HepG2 (cell line): ENCODE results near the gene SHOX. TPM values are rescaled to one million over a fixed set of nuclear protein-coding genes. Genes with fewer than 3 reads are reported as not detected.

Source experiments
- ATAC-seq: fragments of 200-7000 bp; cut with Tn5 transposase; 3 replicates; pipeline ENCODE4 v1.9.1; 2020; ENCODE audit warnings: mild to moderate bottlenecking, moderate library complexity
- BruUV-seq: library from RNA; stranded (reverse); fragments of 400-500 nt; replicated peaks from 2 replicates; lab custom pipeline; 2021; lab: Mats Ljungman, UMichigan
- CTCF ChIA-PET: fragments of 300-600 bp; formaldehyde crosslinking; extraction: SDS; loops from one replicate; lab custom pipeline; 2021; ENCODE audit warnings: low total read pairs, inconsistent platforms, low intra/inter-chr PET ratio; lab: Yijun Ruan, JAX
- POLR2A ChIA-PET: fragments of 350-600 bp; sonication (Branson Sonifier 250); formaldehyde crosslinking; loops from one replicate; lab custom pipeline; 2020; ENCODE audit warnings: antibody characterized with exemption, inconsistent platforms; lab: Yijun Ruan, JAX
- DNase-seq: peaks from one replicate; pipeline ENCODE4 v3.0.0-alpha.2; 2015; ENCODE audit warnings: low spot score
- FAIRE-seq: peaks from 3 replicates; lab custom pipeline; 2011; peaks lifted over from hg19 to GRCh38; lab: Jason Lieb, UNC
- H2AFZ ChIP-seq: one replicate; pipeline ENCODE4 v1.6.1; 2011; ENCODE audit warnings: low read length, inconsistent platforms
- H3K27ac ChIP-seq: fragments of 300-600 bp; 3 replicates; pipeline ENCODE4 v1.8.0; 2011; ENCODE audit warnings: mixed run types, mild to moderate bottlenecking, mixed read lengths, low read length, inconsistent platforms; ENCODE audit not compliant: insufficient read depth; ENCODE audit errors: extremely low read length
- H3K27me3 ChIP-seq, 2 experiments: fragments of 200-600 bp in 1 of 2; 2 replicates in 1 of 2; 3 replicates in 1 of 2; pipeline versions ENCODE4 v1.6.0 to v1.8.0; 2011; ENCODE audit warnings: low read length in 2 of 2, mild to moderate bottlenecking in 2 of 2, moderate library complexity in 2 of 2, inconsistent platforms in 1 of 2; ENCODE audit not compliant: insufficient read depth in 2 of 2, control insufficient read depth in 1 of 2
- H3K36me3 ChIP-seq, 2 experiments: fragments of 200-600 bp in 1 of 2; replicated peaks in 1 of 2; 2 replicates in 1 of 2; 3 replicates in 1 of 2; pipeline versions ENCODE4 v1.5.1 to v1.8.0; 2011; ENCODE audit warnings: low read length in 2 of 2, inconsistent platforms in 1 of 2; ENCODE audit not compliant: insufficient read depth in 2 of 2, control insufficient read depth in 1 of 2
- H3K4me1 ChIP-seq: 2 replicates; pipeline ENCODE4 v1.5.1; 2012; ENCODE audit warnings: low read length, inconsistent platforms; ENCODE audit not compliant: insufficient read depth
- H3K4me2 ChIP-seq: 2 replicates; pipeline ENCODE4 v1.6.0; 2011; ENCODE audit warnings: low read depth, low read length, inconsistent platforms
- H3K4me3 ChIP-seq, 3 experiments: fragments of 200-600 bp in 1 of 3; sonication (generic), shearing (Covaris generic) in 1 of 3; replicated peaks in 1 of 3; 2 replicates each; pipeline ENCODE4 v1.5.1; 2011 to 2016; ENCODE audit warnings: low read length in 3 of 3, inconsistent platforms in 2 of 3, low read depth in 2 of 3, mild to moderate bottlenecking in 2 of 3, control low read depth in 1 of 3, mixed read lengths in 1 of 3; ENCODE audit not compliant: insufficient read depth in 1 of 3
- H3K79me2 ChIP-seq: one replicate; pipeline ENCODE4 v1.6.1; 2011; ENCODE audit warnings: low read length, inconsistent platforms; ENCODE audit not compliant: insufficient read depth
- H3K9ac ChIP-seq: 2 replicates; pipeline ENCODE4 v1.6.0; 2011; ENCODE audit warnings: mild to moderate bottlenecking, low read depth, low read length, inconsistent platforms; ENCODE audit not compliant: insufficient read depth
- H3K9me3 ChIP-seq: 2 replicates; pipeline ENCODE4 v1.5.1; 2012; ENCODE audit warnings: mild to moderate bottlenecking, low read length
- H4K20me1 ChIP-seq: 2 replicates; pipeline ENCODE4 v1.6.0; 2011; ENCODE audit warnings: inconsistent platforms, mild to moderate bottlenecking, low read length, moderate library complexity; ENCODE audit not compliant: insufficient read depth
- ATM ChIP-seq: fragments of 450-650 bp; IDR thresholded peaks from 2 replicates; pipeline ENCODE4 v1.7.1; 2017; ENCODE audit warnings: mild to moderate bottlenecking, borderline replicate concordance
- CHD4 ChIP-seq: fragments of 200-600 bp; sonication (generic); IDR thresholded peaks from 2 replicates; pipeline ENCODE4 v1.7.0; 2017; ENCODE audit warnings: mild to moderate bottlenecking, low read length, borderline replicate concordance
- HNF4A ChIP-seq: sonication (generic); formaldehyde crosslinking; IDR thresholded peaks from 2 replicates; pipeline ENCODE4 v1.4.0; 2020; ENCODE audit warnings: missing genetic modification reagents
- NFE2L1 ChIP-seq: sonication (generic); formaldehyde crosslinking; IDR thresholded peaks from 2 replicates; pipeline ENCODE4 v1.4.0; 2020; ENCODE audit warnings: missing genetic modification reagents, mild to moderate bottlenecking, borderline replicate concordance
- NR1H2 ChIP-seq: sonication (generic); formaldehyde crosslinking; IDR thresholded peaks from 2 replicates; pipeline ENCODE4 v1.8.1; 2022; ENCODE audit warnings: low read depth, missing genetic modification reagents, borderline replicate concordance
- RCOR2 ChIP-seq: IDR thresholded peaks from 2 replicates; pipeline ENCODE4 v1.6.1; 2016; ENCODE audit warnings: missing biosample characterization, missing genetic modification reagents
- SNRNP70 ChIP-seq: fragments of 200-400 bp; formaldehyde crosslinking; IDR thresholded peaks from 2 replicates; pipeline ENCODE4 v1.6.1; 2017; ENCODE audit warnings: mild to moderate bottlenecking, low read depth, low read length, moderate library complexity
- ZNF20 ChIP-seq: sonication (generic); formaldehyde crosslinking; IDR thresholded peaks from 2 replicates; pipeline ENCODE4 v1.4.0; 2020; ENCODE audit warnings: mild to moderate bottlenecking, moderate library complexity, missing genetic modification reagents
- ZNF326 ChIP-seq: sonication (generic); formaldehyde crosslinking; IDR thresholded peaks from 2 replicates; pipeline ENCODE4 v1.4.0; 2020; ENCODE audit warnings: missing genetic modification reagents, borderline replicate concordance
- ZNF549 ChIP-seq: sonication (generic); formaldehyde crosslinking; IDR thresholded peaks from 2 replicates; pipeline ENCODE4 v1.5.0; 2020; ENCODE audit warnings: missing genetic modification reagents
- ZNF605 ChIP-seq: sonication (generic); formaldehyde crosslinking; IDR thresholded peaks from 2 replicates; pipeline ENCODE4 v1.8.0; 2022; ENCODE audit warnings: mild to moderate bottlenecking, missing genetic modification reagents
- ZNF652 ChIP-seq: IDR thresholded peaks from 2 replicates; pipeline ENCODE4 v1.6.1; 2016; ENCODE audit warnings: low read depth, borderline replicate concordance
- ZNF761 ChIP-seq: sonication (generic); formaldehyde crosslinking; conservative IDR thresholded peaks from 2 replicates; pipeline ENCODE4 v1.4.0; 2020; ENCODE audit warnings: mild to moderate bottlenecking, missing genetic modification reagents
- ZNF788 ChIP-seq: sonication (generic); formaldehyde crosslinking; IDR thresholded peaks from 2 replicates; pipeline ENCODE4 v1.5.0; 2020; ENCODE audit warnings: mild to moderate bottlenecking, missing genetic modification reagents, borderline replicate concordance
- WGBS: methylation state at CpG from one replicate; pipeline ENCODE4 v1.1.6; 2017; ENCODE audit warnings: low lambda C conversion rate; 5-methylcytosine and 5-hydroxymethylcytosine counted together
- in situ Hi-C: cut with HindIII; loops from 2 replicates; pipeline ENCODE4 v1.10.0; 2017; ENCODE audit warnings: low pct_unique_long_range_greater_than_20kb; ENCODE audit not compliant: extremely low pct_ligation_motif_present
- intact Hi-C: fragments of 100-400 bp; cut with micrococcal nuclease; formaldehyde crosslinking; loops from one replicate; pipeline ENCODE4 v1.10.0; 2022; ENCODE audit not compliant: unreplicated experiment
- polyA plus RNA-seq, 8 experiments: library from polyadenylated mRNA; depleted of rRNA in 3 of 8; stranded (reverse) in 7 of 8; unstranded in 1 of 8; fragments of >200 nt; fragmentation: Illumina TruSeq in 4 of 8; extraction: Trizol in 4 of 8; gene quantifications; 2 replicates each; pipeline versions ENCODE4 v1.2.1 to v1.2.3, GENCODE V29; 2011 to 2016; ENCODE audit warnings: low read depth in 4 of 8, missing spikeins in 1 of 8, mixed read lengths in 1 of 8; ENCODE audit not compliant: insufficient read depth in 1 of 8
- total RNA-seq, 5 experiments: library from RNA; depleted of rRNA; stranded (reverse); fragments of >200 nt; fragmentation: Illumina TruSeq; extraction: Trizol; gene quantifications; 2 replicates each; pipeline ENCODE4 v1.2.3, GENCODE V29; 2016; ENCODE audit warnings: low read depth in 1 of 5
- TF ChIP-seq, protein P1 (sequence below): sonication (generic); formaldehyde crosslinking; IDR thresholded peaks from 2 replicates; pipeline ENCODE4 v1.4.0; 2020; ENCODE audit warnings: mild to moderate bottlenecking, low read depth, missing genetic modification reagents
- TF ChIP-seq, protein P2 (sequence below): IDR thresholded peaks from 2 replicates; pipeline ENCODE4 v1.6.1; 2016; ENCODE audit warnings: low read depth, control low read depth

Gene SHOX
- total and polyA plus RNA-seq, 2 of the 13 experiments (the other 11 are each of a cell fraction or from before 2014, with no cell fraction given): not detected

DNA sequence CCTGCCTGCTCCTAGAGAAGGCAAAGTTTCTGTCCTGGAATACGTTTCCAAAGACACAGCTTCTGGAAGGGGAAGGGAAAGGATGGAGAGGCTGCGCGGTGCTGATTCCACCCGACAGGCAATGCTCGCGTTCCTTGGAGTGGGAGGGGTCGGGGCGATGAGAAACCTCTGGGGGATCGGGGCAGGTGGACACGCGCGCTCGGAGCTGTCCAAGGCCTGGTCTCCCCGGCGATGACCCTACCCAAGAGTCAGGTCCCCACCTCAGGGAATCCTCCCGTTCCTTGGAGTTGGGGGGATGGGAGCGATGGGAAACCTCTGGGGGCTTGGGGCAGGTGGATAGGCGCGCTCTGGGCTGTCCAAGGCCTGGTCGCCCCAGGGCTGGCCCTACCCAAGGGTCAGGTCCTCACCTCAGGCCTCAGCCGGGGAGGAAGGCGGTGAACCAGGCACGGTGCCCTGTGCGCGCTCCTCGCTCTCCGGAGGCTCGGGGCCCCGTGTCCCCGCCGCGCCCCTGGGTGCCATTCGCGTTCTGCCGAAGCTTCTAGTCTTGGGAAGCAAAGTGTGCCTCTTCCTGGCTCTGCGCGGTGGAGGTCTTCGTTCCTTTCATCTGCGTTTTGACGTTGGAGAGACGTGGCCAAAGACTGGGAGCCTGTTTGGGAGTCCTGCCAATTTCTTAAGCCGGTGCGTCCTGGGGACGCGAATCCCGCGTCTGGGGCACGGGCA lies 10.6 kb upstream of the SHOX start:
- TF ChIP-seq ZNF605 (CRISPR knock-in tag) (no peak), ZNF326 (CRISPR knock-in tag) (no peak), ZNF761 (CRISPR knock-in tag) (no peak), NR1H2 (no peak), RCOR2 (no peak), ATM (no peak), ZNF788 (CRISPR knock-in tag) (no peak), SNRNP70 (no peak), ZNF20 (no peak), ZNF652 (CRISPR knock-in tag) (no peak), HNF4A (CRISPR knock-in tag) (no peak), CHD4 (no peak), ZNF549 (CRISPR knock-in tag) (no peak), NFE2L1 (no peak)
- TF ChIP-seq, protein P1, sequence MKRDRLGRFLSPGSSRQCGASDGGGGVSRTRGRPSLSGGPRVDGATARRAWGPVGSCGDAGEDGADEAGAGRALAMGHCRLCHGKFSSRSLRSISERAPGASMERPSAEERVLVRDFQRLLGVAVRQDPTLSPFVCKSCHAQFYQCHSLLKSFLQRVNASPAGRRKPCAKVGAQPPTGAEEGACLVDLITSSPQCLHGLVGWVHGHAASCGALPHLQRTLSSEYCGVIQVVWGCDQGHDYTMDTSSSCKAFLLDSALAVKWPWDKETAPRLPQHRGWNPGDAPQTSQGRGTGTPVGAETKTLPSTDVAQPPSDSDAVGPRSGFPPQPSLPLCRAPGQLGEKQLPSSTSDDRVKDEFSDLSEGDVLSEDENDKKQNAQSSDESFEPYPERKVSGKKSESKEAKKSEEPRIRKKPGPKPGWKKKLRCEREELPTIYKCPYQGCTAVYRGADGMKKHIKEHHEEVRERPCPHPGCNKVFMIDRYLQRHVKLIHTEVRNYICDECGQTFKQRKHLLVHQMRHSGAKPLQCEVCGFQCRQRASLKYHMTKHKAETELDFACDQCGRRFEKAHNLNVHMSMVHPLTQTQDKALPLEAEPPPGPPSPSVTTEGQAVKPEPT (CRISPR knock-in tag): no peak
- TF ChIP-seq, protein P2, sequence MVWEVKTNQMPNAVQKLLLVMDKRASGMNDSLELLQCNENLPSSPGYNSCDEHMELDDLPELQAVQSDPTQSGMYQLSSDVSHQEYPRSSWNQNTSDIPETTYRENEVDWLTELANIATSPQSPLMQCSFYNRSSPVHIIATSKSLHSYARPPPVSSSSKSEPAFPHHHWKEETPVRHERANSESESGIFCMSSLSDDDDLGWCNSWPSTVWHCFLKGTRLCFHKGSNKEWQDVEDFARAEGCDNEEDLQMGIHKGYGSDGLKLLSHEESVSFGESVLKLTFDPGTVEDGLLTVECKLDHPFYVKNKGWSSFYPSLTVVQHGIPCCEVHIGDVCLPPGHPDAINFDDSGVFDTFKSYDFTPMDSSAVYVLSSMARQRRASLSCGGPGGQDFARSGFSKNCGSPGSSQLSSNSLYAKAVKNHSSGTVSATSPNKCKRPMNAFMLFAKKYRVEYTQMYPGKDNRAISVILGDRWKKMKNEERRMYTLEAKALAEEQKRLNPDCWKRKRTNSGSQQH (CRISPR knock-in tag): no peak
- ChIA-PET POLR2A (no interaction called here), CTCF (no interaction called here)
- Histone ChIP-seq H3K79me2 (no peaks in the 10 kb centered on the region), H4K20me1 (no peaks in the 10 kb centered on the region), H3K27ac (no peak overlapping the region), H3K9me3 (no peaks in the 10 kb centered on the region), H3K9ac (no peak overlapping the region), H3K4me2 (no peak overlapping the region), H3K4me1 (no peaks in the 10 kb centered on the region), H3K4me3 (no peak overlapping the region), H3K36me3 (no peaks in the 10 kb centered on the region), H2AFZ (no peak overlapping the region), H3K27me3 (no peaks in the 10 kb centered on the region)
- in situ Hi-C loops: no loop called here
- 27% methylated on average over 27 of the region's 48 CpGs for WGBS
- FAIRE-seq (no peak), ATAC-seq (no peak), DNase-seq (no peak)
- BruUV-seq: no TSS peak
- intact Hi-C loops: no loop called here
